ENCODE data around the gene MRPL20.
"Not testable (repeated sequence)": the region's sequence is repeated elsewhere in the genome, so short reads cannot be mapped to it uniquely, and the experiment has no call there.

Gene MRPL20

DNA sequence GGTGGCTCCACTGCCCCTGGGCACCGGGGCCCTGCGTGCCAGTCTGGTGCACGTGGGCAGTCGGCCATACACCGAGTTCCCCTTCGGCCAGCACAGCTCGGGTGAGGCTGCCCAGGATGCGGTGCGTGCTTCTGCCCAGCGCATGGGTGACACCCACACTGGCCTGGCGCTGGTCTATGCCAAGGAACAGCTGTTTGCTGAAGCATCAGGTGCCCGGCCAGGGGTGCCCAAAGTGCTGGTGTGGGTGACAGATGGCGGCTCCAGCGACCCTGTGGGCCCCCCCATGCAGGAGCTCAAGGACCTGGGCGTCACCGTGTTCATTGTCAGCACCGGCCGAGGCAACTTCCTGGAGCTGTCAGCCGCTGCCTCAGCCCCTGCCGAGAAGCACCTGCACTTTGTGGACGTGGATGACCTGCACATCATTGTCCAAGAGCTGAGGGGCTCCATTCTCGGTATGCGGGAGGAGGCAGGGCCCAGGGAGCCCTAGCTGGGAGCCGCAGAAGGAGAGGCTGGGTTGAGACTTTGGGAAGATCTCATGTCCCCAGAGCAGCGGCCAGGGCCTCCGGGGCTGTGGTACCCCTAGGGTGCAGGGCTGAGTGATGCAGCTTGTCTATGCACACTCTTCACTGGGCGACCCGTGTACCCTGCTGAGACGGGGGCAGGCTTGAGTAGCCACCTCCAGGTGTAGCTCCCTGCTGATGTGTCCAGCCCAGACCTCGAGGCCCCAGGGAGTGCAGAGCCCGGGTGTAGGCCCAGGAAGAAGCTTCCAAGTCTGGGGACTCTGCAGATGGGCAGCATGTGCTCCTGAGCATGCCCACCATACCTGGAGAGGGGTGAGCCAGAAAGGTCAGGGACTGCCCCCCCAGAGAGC is 30.2 kb upstream of the MRPL20 start:
- no peak for DNase-seq

- no peak for DNase-seq
These were observed 29.5 kb upstream of the MRPL20 start for GRCh38 chr1:1436630-1437032.

DNA sequence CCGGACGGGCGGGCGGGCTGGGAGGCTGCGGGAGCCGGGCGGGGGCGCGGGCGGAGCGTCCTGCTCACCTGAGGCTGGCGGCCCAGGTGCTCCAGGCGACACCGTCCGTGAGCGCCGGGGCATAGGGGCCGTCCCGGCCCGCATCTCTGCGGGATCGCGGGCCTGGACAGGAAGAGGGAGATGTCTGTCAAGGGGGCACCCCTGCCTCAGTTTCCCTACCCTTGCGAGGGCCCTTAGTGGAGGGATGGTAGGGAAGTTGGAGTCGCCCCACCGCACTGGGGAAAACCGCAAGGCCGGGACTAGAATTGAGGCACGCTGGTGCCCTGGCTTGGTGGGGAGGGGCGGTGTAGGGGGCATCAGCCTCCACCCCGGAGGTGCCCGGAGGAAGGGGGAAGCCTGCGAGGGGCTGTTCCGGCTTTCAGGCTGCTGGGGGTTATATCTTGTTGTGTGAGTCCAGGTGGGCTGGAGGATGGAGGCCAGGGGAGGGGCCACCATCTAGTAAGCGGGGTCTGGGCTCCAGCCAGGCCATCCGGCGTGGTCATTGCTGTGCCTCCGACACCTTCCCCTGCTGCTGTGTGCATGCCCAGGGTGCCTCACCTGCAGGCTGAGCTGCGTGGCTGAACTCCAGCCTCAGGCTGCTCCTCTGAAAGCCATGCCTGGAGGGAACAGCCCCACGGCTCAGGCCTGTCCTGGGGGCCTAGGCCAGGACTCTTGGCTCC is 29.0 kb upstream of the MRPL20 start:
- no peak for DNase-seq

DNA sequence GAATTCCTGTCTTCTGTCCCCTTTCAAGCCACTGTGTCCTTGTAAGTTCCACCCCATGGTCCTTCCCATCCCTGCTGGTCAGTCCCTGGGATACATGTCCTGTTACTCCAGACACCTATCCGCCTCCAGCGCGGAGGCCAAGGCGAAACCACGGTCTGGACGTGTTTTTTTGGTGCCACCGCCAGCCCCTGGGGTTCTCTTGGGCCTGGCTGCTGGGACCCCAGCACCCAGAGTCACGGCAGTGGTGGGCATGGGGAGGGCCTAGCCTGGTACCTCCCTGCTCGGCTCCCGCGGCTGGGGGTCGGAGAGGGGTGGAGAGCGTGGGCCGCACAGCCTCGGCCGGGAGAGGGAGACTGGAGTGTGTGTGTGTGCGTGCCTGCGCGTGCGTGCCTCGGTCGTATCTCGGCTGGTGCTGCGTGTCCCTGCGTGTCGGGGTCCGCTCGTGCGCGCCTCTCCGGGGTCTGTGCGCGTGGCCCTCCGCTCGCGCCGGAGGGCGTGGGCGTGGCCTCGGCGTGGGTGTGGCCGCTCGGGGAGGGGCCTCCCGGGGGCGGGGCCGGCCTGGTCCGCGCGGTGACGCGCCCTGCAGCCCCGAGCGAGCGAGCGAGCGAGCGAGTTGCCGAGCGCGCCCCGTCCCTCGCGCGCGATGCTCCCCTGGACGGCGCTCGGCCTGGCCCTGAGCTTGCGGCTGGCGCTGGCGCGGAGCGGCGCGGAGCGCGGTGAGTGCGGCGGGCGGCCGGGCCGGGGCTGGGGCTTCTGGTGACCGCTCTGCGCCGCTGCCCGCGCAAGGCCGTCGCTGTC is 28.2 kb upstream of the MRPL20 start, which contains the start of gene VWA1:
Gene VWA1 (plus strand): TSS at position 585 of the 798 bp plus-strand sequence. CDS start 59 bp downstream, at position 644.
- DNase-seq: no peak

DNA sequence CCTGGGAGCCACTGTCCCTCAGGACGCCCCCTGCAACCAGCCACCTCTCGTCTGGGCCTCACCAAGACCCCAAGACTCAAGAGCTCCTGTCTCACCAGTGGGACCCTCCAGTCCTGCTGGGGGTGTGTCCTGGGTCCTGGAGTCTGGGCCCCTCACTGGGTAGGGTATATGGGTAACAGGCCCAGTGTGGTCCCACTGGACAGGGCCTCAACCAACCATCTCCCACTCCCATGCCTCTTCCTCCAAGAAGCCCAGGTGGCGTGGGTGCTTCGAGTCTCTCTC is 27.7 kb upstream of the MRPL20 start:
- no peak for DNase-seq

GRCh38 chr1:1434131-1434823 is 27.2 kb upstream of the MRPL20 start:
- no peak for DNase-seq

DNA sequence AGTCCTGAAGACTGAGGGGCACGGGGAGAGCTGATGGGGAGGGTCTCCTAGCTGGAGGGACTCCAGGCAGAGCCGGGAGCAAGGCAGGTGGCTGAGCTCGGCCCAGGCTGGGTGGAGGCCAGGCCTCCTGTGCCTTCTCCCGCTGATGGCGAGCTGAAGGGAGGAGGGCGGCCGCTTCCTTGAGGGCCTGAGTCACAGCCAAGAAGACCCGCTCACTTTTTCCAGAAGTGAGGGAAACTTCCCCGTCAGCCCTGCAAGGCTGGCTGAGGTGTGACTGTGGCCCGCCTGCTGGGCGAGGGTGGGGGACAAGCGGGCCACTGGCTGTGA is 26.7 kb upstream of the MRPL20 start:
- DNase-seq: no peak

GRCh38 chr1:1432951-1433803 is 26.1 kb upstream of the MRPL20 start:
- DNase-seq: no peak

GRCh38 chr1:1432274-1432950 is 25.3 kb upstream of the MRPL20 start:
- DNase-seq: peak; percentile 23

DNA sequence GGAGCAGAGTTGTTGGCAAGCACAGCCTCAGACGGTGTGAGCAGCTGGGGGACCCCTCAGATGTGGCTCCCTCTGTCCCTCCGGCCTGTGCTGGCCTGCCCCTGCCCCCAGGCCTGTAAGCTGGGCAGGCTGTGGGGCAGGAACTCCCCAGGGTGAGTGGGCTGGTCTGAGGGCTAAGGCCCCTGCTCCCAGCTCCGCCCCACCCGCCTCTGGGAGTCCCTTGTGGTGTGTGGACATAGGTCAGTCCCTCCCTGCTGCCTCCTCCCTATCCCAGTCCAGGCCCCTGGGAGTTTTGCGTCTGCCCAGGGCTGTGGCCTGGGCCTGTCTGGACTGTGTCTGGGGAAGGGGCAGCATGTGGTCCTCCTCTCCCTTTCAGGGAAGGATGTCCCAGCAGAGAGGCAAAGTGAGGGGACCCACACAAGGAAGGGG is 24.8 kb upstream of the MRPL20 start:
- no peak for DNase-seq

DNA sequence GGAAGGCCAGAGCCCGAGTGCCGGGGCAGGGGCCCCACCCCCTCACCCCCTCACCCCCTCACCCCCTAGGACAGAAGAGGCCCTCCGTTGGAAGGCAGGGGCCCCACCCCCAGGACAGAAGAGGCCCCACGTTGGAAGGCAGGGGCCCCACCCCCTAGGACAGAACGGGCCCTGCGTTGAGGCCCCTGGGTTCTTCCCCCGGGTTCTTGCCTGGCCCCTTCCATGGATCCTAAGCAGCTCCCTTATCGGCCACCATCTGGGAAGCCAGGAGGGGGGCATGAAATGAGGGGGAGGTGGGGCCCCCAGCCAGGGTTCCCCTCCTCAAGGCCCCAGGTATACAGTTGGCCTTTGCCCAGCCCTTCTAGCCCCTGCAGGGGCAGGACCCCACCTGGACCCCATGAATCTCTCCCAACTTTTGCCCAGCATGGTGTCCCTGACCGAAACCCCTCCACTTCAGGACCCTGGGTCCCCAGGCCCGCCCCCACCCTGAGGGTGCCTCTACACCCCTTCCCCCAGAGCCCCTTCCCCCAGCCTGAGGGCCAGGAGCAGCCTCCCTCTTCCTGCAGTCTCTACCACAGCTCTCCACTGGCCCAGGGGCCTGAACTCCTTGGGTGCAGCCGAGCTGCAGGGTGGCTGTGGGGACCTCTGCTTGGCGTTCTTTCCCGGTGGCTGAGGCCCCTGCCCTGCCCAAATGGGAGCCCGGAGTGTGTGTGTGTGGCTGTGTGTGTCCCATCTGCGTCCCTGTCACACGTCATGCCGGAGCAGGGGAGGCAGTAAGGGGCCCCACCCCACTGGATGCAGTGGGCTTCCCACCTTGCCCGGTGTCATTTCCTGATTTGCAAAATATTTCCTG is 24.1 kb upstream of the MRPL20 start:
- DNase-seq: no peak

DNA sequence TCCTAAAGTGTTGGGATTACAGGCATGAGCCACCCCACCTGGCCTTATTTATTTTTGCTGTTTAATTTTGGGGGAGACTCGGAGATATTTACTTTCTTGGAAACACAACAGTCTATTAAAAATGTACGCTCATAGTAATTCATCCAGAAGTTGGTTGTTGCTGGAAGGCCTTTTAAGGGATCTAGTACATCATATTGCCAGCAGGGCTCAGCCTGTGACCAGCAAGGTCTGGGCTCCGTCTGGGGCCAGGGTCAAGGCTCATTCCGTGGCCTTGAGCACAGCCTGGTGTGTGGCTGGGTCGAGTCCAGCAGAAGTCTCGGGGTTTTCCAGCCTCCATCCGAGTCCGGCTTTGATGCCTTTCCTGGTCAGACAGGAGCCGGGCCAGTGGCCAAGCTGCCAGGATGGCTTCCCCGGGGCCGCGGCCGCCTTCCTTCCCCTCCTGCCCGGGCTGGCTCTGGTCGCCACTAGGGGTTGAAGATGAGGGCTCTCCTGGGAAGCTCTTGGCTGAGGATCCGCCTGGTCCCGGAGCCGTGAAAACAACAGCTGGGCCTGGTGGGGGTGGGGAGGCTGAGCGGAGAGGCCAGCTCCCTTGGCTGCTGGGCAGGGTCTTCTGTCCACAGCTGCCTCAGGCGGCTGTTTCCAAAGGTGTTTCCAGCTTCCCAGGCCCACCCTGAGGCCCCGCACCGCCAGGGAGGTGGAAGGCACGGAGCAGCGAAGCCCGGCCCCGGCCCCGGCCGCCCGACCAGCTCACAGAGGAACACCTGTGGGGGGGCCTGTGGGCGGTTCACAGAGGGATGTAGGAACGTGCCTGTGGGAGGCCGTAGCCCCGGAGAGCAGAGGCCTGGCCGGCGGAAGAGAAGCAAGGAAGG is 23.3 kb upstream of the MRPL20 start:
- DNase-seq: peak; percentile 28

DNA sequence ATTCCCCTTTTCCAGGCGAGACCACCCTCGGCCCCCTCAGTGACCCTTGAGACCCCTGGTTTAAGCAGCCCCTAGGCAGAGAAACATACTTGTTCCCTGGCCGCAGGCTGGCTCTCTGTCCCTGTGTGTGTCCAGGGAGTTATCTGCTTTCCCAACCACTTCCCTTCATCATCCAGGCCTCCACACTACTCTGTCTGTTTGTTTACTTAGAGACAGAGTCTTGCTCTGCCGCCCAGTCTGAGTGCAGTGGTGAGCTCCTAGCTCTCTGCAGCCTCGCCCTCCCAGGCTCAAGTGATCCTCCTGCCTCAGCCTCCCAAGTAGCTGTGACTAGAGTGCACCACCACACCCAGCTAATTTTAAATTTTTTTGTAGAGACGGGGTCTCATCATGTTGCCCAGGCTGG is 22.6 kb upstream of the MRPL20 start:
- no peak for DNase-seq

GRCh38 chr1:1428967-1429366 is 21.9 kb upstream of the MRPL20 start:
- DNase-seq: not testable (repeated sequence)

DNA sequence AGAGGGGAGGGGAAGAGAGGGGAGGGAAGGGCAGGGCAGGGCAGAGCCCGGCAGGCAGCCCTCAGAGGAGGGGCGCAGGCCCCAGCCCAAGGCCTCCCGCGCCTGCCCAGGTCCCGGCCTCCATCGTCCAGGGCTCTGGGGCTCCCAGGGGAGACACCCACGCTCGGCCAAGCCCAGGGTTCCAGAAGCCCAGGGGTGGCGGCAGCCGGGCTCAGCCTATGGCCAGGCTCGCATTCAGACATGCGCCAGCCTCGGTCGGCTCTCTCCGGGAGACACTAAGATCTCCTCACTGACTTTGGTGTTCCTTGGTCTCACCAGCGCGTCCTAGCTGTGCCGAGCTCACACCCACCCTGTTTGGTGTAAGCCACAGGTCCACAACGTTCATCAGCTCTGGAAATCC is 21.1 kb upstream of the MRPL20 start:
- DNase-seq: no peak

DNA sequence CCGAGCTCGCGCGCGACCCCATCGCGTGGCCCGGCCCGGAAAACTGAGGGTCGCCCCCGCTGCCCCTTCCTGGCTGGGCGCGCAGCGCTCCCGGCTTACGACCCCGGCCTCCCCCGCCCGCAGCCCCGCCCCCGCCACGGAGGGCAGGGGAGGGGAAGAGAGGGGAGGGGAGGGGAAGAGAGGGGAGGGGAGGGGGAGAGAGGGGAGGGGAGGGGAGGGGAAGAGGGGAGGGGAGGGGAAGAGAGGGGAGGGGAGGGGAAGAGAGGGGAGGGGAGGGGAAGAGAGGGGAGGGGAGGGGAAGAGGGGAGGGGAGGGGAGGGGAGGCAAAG is 20.7 kb upstream of the MRPL20 start:
- DNase-seq: no peak

DNA sequence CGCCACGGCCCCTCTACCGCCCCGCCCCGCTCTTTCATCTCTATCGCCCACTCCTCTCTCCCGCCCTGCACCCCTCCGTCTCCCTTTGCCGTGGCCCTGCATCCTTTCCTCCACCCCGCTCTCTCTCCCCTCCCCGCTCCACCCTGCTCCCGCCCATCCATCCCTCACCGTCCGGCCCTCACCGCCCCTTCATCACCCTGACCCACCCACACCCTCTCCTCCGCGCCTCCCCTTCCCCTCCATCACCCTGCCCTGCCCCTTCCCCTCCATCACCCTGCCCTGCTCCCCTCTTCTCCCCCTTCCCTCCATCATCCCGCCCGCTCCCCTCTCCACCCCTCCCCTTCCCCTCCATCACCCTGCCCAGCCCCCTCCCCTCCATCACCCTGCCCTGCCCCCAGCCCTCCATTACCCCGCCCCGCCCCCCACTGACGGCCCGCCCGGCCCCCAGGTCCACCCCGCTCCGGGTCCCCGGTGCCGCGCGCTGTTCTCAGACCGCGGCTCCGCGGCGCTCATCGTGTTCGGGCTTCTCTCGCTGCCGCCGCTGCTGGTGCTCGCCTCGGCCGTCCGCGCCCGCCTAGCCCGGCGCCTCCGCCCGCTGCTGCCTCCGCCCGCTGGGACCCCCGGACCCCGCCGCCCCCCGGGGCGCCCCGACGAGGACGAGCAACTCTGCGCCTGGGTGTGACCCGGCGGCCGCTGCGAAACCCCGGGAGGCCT is 20.2 kb upstream of the MRPL20 start:
- DNase-seq: no peak

GRCh38 chr1:1426496-1427105 is 19.5 kb upstream of the MRPL20 start:
- DNase-seq: no peak
